Neutrophil (primary cell): ENCODE results near the gene CDKN2D.
"Not testable (repeated sequence)": the region's sequence is repeated elsewhere in the genome, so short reads cannot be mapped to it uniquely, and the experiment has no call there.

Experiments
- H3K27ac ChIP-seq: fragments of 200-600 bp; sonication (generic); 2 replicates; pipeline ENCODE4 v1.5.1; 2016; ENCODE audit warnings: mild to moderate bottlenecking, moderate library complexity
- H3K27me3 ChIP-seq: fragments of 200-600 bp; sonication (generic); 2 replicates; pipeline ENCODE4 v1.6.0; 2016; ENCODE audit warnings: mild to moderate bottlenecking
- H3K36me3 ChIP-seq: fragments of 200-600 bp; sonication (generic); 2 replicates; pipeline ENCODE4 v1.5.1; 2017
- H3K4me1 ChIP-seq, 2 experiments: fragments of 200-600 bp in 1 of 2; sonication (generic) in 1 of 2; 1 replicate in 1 of 2; 2 replicates in 1 of 2; pipeline versions ENCODE4 v1.5.1 to v1.6.1; 2013 to 2016; ENCODE audit warnings: low read depth in 1 of 2, low read length in 1 of 2, mild to moderate bottlenecking in 1 of 2, moderate library complexity in 1 of 2; ENCODE audit not compliant: control insufficient read depth in 1 of 2, insufficient read depth in 1 of 2
- H3K4me3 ChIP-seq, 2 experiments: fragments of 200-600 bp in 1 of 2; sonication (generic) in 1 of 2; 1 replicate in 1 of 2; 2 replicates in 1 of 2; pipeline ENCODE4 v1.5.1; 2013 to 2016; ENCODE audit warnings: low read depth in 1 of 2, low read length in 1 of 2, mild to moderate bottlenecking in 1 of 2, moderate library complexity in 1 of 2
- H3K9me3 ChIP-seq: fragments of 200-600 bp; sonication (generic); 2 replicates; pipeline ENCODE4 v1.5.1; 2016
- TF ChIP-seq, protein P1 (sequence below): fragments of 200-600 bp; sonication (generic); IDR thresholded peaks from 2 replicates; pipeline ENCODE4 v1.5.1; 2016; ENCODE audit warnings: antibody characterized with exemption

The CDKN2D gene

DNA sequence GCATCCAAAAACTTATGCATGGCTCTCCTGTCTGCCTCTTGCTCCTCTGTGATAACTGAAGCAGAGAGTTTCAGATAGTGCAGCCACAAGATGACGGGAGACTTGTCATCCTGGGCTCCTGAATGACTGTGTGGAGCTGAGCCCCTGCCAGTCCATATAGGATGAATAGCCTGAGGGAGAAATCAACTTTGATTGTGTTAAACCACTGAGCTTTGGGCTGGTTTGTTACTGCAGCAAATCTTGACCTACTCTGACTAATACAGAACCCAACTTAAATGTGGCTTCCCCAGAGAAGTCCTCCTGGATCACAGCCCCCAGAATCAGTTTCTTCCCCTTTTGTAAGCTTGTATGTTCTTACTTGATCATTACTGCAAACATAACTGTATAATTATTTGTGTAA, 36.3 kb downstream of the CDKN2D start:
- TF ChIP-seq, protein P1, sequence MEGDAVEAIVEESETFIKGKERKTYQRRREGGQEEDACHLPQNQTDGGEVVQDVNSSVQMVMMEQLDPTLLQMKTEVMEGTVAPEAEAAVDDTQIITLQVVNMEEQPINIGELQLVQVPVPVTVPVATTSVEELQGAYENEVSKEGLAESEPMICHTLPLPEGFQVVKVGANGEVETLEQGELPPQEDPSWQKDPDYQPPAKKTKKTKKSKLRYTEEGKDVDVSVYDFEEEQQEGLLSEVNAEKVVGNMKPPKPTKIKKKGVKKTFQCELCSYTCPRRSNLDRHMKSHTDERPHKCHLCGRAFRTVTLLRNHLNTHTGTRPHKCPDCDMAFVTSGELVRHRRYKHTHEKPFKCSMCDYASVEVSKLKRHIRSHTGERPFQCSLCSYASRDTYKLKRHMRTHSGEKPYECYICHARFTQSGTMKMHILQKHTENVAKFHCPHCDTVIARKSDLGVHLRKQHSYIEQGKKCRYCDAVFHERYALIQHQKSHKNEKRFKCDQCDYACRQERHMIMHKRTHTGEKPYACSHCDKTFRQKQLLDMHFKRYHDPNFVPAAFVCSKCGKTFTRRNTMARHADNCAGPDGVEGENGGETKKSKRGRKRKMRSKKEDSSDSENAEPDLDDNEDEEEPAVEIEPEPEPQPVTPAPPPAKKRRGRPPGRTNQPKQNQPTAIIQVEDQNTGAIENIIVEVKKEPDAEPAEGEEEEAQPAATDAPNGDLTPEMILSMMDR = no peak
- no peaks in the 10 kb centered on the region for H3K36me3 ChIP-seq
- H3K4me1 ChIP-seq = no peaks in the 10 kb centered on the region
- no peak overlapping the region for H3K4me3 ChIP-seq
- no peaks in the 10 kb centered on the region for H3K9me3 ChIP-seq
- H3K27ac ChIP-seq = no peak overlapping the region
- H3K27me3 ChIP-seq = peaks cover 18% of the 10 kb centered on the region

DNA sequence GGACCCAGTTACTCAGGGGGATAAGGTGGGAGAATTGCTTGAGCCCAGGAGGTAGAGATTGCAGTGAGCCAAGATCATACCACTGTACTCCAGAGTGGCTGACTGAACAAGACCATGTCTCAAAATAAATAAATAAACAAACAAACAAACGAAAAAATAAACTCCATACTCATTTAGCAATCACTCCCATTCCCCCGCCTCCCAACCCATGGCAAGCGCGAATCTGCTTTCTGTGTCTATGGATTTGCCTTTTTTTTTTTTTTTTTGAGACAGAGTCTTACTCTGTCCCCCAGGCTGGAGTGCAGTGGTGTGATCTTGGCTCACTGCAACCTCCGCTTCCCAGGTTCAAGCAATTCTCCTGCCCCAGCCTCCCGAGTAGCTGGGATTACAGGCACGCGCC, 41.9 kb downstream of the CDKN2D start:
- H3K36me3 ChIP-seq, H3K9me3 ChIP-seq, H3K27ac ChIP-seq, H3K4me3 ChIP-seq, H3K4me1 ChIP-seq: not testable (repeated sequence)
- H3K27me3 ChIP-seq = peaks cover 21% of the 10 kb centered on the region

DNA sequence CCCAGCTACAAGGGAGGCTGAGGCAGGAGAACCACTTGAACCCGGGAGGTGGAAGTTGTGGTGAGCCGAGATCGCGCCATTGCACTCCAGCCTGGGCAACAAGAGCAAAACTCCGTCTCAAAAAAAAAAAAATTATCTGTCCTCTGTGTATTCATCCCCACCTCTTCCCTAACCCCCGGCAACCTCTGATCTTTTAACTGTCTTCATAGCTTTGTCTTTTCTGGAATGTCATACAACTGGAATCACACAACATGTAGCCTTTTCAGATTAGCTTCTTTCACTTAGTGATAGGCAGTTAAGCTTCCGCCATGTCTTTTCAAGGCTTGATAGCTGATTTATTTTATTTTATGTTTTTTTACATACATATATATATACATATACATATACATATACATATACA, 43.1 kb downstream of the CDKN2D start:
- H3K9me3 ChIP-seq = no peaks in the 10 kb centered on the region
- no peaks in the 10 kb centered on the region for H3K4me1 ChIP-seq
- TF ChIP-seq, protein P1 = no peak
- no peaks in the 10 kb centered on the region for H3K36me3 ChIP-seq
- H3K27ac ChIP-seq = no peak overlapping the region
- H3K4me3 ChIP-seq = no peak overlapping the region
- H3K27me3 ChIP-seq = peaks cover 33% of the 10 kb centered on the region

DNA sequence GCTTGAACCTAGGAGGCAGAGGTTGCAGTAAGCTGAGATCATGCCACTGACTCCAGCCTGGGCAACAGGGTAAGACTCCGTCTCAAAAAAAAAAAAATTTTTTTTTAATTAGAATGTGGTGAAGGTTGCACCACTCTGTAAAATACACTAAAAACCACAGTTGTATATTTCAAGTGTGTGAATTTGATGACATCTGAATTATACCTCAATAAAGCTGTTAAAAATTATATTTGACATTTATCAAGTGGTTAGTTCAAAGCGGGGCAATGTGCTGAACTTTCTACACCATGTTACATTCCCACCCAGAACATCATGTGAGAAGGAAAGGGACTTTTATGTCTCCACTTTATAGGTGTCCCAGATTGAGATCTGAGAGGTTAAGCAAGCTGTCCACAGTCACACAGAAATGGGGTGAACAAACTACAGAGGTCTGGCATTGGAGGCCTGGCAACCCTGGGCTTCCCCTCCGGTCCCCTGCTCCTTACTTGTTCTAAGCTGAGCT, 45.6 kb downstream of the CDKN2D start:
- Histone ChIP-seq H3K4me3 (no peak overlapping the region), H3K9me3 (no peaks in the 10 kb centered on the region), H3K27ac (no peak overlapping the region), H3K36me3 (no peaks in the 10 kb centered on the region), H3K4me1 (no peaks in the 10 kb centered on the region), H3K27me3 (peaks cover 57% of the 10 kb centered on the region)
- TF ChIP-seq, protein P1 = no peak

DNA sequence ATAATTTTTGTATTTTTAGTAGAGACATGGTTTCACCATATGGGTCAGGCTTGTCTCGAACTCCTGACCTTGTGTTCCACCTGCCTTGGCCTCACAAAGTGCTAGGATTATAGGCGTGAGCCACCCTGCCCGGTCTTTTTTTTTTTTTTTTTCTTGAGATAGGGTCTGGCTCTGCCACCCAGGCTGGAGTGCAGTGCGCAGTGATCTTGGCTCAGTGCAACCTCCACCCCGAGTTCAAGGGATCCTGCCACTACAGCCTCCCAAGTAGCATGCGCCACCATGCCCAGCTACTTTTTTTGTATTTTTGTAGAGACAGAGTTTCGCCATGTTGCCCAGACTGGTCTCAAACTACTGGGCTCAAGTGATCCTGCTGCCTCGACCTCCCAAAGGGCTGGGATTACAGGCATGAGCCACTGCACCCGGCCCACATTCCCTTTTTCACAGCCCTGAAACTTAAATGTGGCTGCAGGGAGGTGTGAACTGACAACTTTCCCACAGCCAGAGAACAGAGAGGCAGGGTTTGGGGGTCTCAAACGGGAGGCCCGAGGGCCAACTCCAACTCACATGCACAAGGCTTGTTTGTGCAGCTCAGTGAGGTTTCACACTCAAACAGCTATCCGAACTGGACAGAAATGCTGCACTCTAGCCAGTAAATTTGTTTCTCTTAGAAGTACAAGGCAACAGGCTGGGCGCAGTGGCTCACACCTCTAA, 47.2 kb downstream of the CDKN2D start:
- Histone ChIP-seq H3K4me3 (no peak overlapping the region), H3K9me3 (no peaks in the 10 kb centered on the region), H3K27me3 (peaks cover 73% of the 10 kb centered on the region), H3K27ac (no peak overlapping the region), H3K36me3 (no peaks in the 10 kb centered on the region), H3K4me1 (peaks cover 0 to 8% of the 10 kb centered on the region in 2 experiments)
- TF ChIP-seq, protein P1 = no peak

DNA sequence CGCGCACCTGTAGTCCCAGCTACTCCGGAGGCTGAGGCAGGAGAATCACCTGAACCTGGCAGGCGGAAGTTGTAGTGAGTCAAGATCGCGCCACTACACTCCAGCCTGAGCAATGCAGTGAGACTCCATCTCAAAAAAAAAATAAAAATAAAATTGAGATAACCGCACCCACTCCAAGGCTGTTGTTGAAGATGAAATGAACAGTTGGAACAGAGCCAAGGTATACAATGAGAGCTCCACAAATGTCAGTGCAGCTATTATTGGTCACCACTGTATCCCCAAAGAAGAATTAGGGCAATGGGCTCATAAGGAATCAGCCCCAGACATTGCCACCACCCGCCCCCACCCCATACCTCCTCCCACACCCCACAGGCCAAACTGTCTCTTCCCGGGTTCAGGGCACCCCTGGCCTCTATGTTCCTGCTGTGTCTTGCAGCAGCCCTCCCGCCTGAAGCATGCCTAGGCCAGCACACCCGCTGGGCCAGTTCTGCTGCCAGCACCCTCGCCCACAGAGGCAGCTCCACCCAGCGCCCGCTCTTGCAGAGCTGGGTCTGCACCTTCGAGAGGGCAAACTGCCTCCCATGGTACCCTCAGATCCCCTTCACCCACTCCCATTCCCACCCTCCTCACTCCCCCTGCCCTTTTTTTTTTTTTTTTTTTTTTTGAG, 48.0 kb downstream of the CDKN2D start:
- Histone ChIP-seq H3K9me3 (no peaks in the 10 kb centered on the region), H3K4me1 (peaks cover 0 to 8% of the 10 kb centered on the region in 2 experiments), H3K4me3 (no peak overlapping the region), H3K27me3 (peaks cover 81% of the 10 kb centered on the region), H3K27ac (no peak overlapping the region), H3K36me3 (no peaks in the 10 kb centered on the region)
- TF ChIP-seq, protein P1 = no peak
